Esophagus squamous epithelium (tissue), 4 donors: Measurements from ENCODE around the gene ZNF436.

Experiments
- CTCF ChIP-seq, 6 experiments: fragments of 450-650 bp in 4 of 6; fragments of 200-600 bp in 2 of 6; sonication (generic) in 2 of 6; IDR thresholded peaks; one replicate each; pipeline ENCODE4 v1.5.1; 2016 to 2019; ENCODE audit warnings: antibody characterized with exemption in 6 of 6, mild to moderate bottlenecking in 4 of 6, moderate library complexity in 4 of 6
- POLR2A ChIP-seq, 4 donors: fragments of 450-650 bp; IDR thresholded peaks; one replicate each; pipeline ENCODE4 v1.6.1; 2017; ENCODE audit warnings: antibody characterized with exemption in 4 of 4, mild to moderate bottlenecking in 4 of 4, moderate library complexity in 3 of 4

- TF ChIP-seq CTCF (IDR thresholded peaks at IDR 0.05) (no peak), POLR2A (IDR thresholded peaks at IDR 0.05) (no peak)
Measured at GRCh38 chr1:23367451-23367790, 2.2 kb downstream of the ZNF436 start.
